A549 (cell line): ENCODE measurements around the gene TMEM101.

ENCODE experiments used
- CBX2 ChIP-seq: fragments of 200-600 bp; sonication (generic); IDR thresholded peaks from 2 replicates; pipeline ENCODE4 v1.6.1; 2016; ENCODE audit warnings: low read depth, mild to moderate bottlenecking, borderline replicate concordance
- CTCF ChIP-seq: fragments of >200 bp; sonication (Bioruptor Twin); formaldehyde crosslinking; IDR thresholded peaks from 3 replicates; pipeline ENCODE4 v1.5.1; 2016
- KDM1A ChIP-seq: fragments of 200-600 bp; sonication (generic); IDR thresholded peaks from 2 replicates; pipeline ENCODE4 v1.6.1; 2016; ENCODE audit warnings: low read depth, mild to moderate bottlenecking
- POLR2A ChIP-seq: IDR thresholded peaks from 2 replicates; pipeline ENCODE4 v1.6.1; 2012; ENCODE audit warnings: mild to moderate bottlenecking, low read length

GRCh38 chr17:44006598-44007345, 8.0 kb downstream of the TMEM101 start:
- TF ChIP-seq POLR2A (peak; percentile 23), CTCF (peak; percentile 37; the same call in 2 of the 3 replicates), KDM1A (no peak), CBX2 (no peak)
